WERI-Rb-1 (cell line): ENCODE data around the gene SLC5A10.

Source experiments
- DNase-seq: peaks from one replicate; pipeline ENCODE4 v3.0.0-alpha.2; 2020
- H3K27ac ChIP-seq: fragments of 250-450 bp; sonication (Bioruptor Pico); 2 replicates; pipeline ENCODE4 v1.5.1; 2020; ENCODE audit warnings: mild to moderate bottlenecking, moderate library complexity
- H3K27me3 ChIP-seq: fragments of 250-450 bp; sonication (Bioruptor Pico); 2 replicates; pipeline ENCODE4 v1.5.1; 2021; ENCODE audit warnings: mild to moderate bottlenecking, low read depth, moderate library complexity; ENCODE audit not compliant: insufficient read depth, severe bottlenecking
- H3K36me3 ChIP-seq: fragments of 250-450 bp; sonication (Bioruptor Pico); 2 replicates; pipeline ENCODE4 v1.5.1; 2020; ENCODE audit warnings: mild to moderate bottlenecking, moderate library complexity
- H3K4me3 ChIP-seq: 2 replicates; pipeline ENCODE4 v1.5.1; 2011; ENCODE audit warnings: low read depth, mild to moderate bottlenecking, control low read depth, low read length
- H3K9me3 ChIP-seq: fragments of 250-450 bp; sonication (Bioruptor Pico); 2 replicates; pipeline ENCODE4 v1.5.1; 2021; ENCODE audit warnings: mild to moderate bottlenecking, moderate library complexity; ENCODE audit not compliant: severe bottlenecking
- CTCF ChIP-seq: IDR thresholded peaks from 2 replicates; pipeline ENCODE4 v1.5.1; 2011; ENCODE audit warnings: low read depth, mild to moderate bottlenecking, control low read depth, inconsistent platforms, low read length

The SLC5A10 gene

DNA sequence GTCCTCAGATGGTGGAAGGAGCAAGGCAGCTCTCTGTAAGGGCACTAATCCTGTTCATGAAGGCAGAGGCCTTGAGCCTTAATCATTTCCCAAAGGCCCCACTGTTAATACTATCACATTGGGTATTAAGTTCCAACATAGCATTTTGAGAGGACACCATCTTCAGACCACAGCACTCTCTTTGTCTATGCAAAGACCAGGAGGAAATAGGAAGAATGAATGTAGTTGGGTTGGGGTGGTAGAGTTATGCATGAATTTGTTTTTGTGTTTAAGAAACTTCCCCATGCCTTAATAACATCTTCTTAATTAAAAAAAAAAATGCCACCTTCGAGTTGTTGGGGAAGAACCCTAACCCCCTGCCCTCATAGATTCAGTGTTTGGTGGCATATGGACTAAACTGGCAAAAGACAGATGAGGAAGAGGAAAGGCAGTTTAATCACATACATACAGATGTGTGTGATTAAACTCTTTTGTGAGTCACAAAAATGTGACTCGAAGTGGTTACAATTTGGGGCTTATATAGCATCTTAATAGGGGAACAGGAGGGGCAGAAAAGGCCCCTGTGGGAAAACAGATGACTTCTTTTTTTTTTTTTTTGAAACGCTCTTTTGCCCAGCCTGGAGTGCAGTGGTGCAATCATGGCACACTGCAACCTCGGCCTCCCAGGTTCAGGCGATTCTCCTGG is 35.0 kb upstream of the SLC5A10 start:
- H3K27me3 ChIP-seq, result no peaks in the 10 kb centered on the region
- no peak for DNase-seq
- no peak overlapping the region for H3K27ac ChIP-seq

DNA sequence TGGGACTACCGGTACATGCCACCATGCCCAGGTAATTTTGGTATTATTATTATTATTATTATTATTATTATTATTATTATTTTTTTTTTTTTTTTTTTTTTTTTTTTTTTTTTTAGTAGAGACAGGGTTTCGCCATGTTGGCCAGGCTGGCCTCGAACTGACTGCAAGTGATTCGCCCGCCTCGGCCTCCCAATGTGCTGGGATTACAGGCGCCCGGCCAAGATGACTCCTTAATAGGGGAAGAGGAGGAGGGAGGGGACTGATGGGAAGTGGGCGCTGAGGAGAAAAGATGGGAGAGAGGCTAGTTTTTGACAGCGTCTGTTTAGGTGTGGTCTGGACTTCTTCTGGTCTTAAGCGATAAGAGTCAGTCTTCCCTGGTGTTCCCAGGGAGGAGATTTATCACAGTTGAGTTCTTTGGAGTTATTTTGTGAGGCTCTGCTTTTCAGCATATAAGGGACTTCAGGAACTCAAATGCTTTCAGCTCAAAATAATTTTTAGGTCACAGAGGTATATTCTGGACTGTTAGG is 34.4 kb upstream of the SLC5A10 start:
- peaks cover 32% of the 10 kb centered on the region for H3K36me3 ChIP-seq
- no peak overlapping the region for H3K27ac ChIP-seq
- H3K4me3 ChIP-seq, result no peak overlapping the region
- TF ChIP-seq CTCF, result no peak
- no peak for DNase-seq
- no peaks in the 10 kb centered on the region for H3K27me3 ChIP-seq
- H3K9me3 ChIP-seq, result no peaks in the 10 kb centered on the region

More for the DNA sequence above, 35.0 kb upstream of the SLC5A10 start:
- Histone ChIP-seq H3K4me3 (no peak overlapping the region), H3K36me3 (peaks cover 34% of the 10 kb centered on the region), H3K9me3 (no peaks in the 10 kb centered on the region)
- TF ChIP-seq CTCF, result no peak

- H3K27ac ChIP-seq, result no peak overlapping the region
- no peaks in the 10 kb centered on the region for H3K27me3 ChIP-seq
- H3K36me3 ChIP-seq, result peaks cover 33% of the 10 kb centered on the region
- DNase-seq, result no peak
- no peak for TF ChIP-seq CTCF
- no peak overlapping the region for H3K4me3 ChIP-seq
- no peaks in the 10 kb centered on the region for H3K9me3 ChIP-seq
These were observed 32.0 kb upstream of the SLC5A10 start for GRCh38 chr17:18919963-18920362.

- H3K4me3 ChIP-seq, result no peak overlapping the region
- TF ChIP-seq CTCF, result no peak
- no peak overlapping the region for H3K27ac ChIP-seq
- peaks cover 32% of the 10 kb centered on the region for H3K36me3 ChIP-seq
- H3K9me3 ChIP-seq, result no peaks in the 10 kb centered on the region
- H3K27me3 ChIP-seq, result no peaks in the 10 kb centered on the region
- DNase-seq, result no peak
These were observed 31.0 kb upstream of the SLC5A10 start for GRCh38 chr17:18920911-18921441.

DNA sequence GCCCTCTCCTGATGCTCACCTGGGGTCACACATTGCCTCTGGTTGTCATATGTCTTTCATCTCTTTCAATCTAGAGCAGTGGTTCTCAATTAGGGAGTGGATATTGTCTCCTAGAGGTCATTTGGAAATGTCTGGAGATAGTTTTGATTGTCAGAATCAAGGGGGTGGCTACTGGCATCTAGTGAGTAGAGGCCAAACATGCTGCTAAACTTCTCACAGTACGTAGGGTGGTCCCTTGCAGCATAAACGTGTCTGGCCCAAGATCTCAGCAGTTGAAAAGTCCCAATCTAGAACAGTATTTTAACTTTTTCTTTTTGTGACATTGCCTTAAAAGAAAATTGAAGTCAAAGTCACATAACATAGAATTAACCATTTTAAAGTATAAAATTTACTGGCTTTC is 30.5 kb upstream of the SLC5A10 start:
- Histone ChIP-seq H3K9me3 (no peaks in the 10 kb centered on the region), H3K27me3 (no peaks in the 10 kb centered on the region), H3K36me3 (peaks cover 29% of the 10 kb centered on the region), H3K4me3 (no peak overlapping the region), H3K27ac (no peak overlapping the region)
- TF ChIP-seq CTCF, result no peak
- DNase-seq, result no peak
